Liver (tissue), 3 donors: ENCODE measurements around the gene RASAL2.

Experiments used
- CTCF ChIP-seq: fragments of 150-350 bp; IDR thresholded peaks from 2 replicates; pipeline ENCODE4 v1.5.1; 2017; ENCODE audit warnings: improper control_type of control experiment, low read depth, low read length; ENCODE audit not compliant: missing input control
- FOXA2 ChIP-seq: IDR thresholded peaks from 2 replicates; pipeline ENCODE4 v1.6.1; 2016; ENCODE audit warnings: antibody characterized with exemption
- MAX ChIP-seq: IDR thresholded peaks from 2 replicates; pipeline ENCODE4 v1.6.1; 2016; ENCODE audit warnings: antibody characterized with exemption
- RXRA ChIP-seq, 2 donors: IDR thresholded peaks; 2 replicates each; pipeline ENCODE4 v1.6.1; 2017 to 2018; ENCODE audit warnings: antibody characterized with exemption in 2 of 2, mild to moderate bottlenecking in 1 of 2
- TAF1 ChIP-seq: conservative IDR thresholded peaks from 2 replicates; pipeline ENCODE4 v1.6.1; 2016; ENCODE audit warnings: antibody characterized with exemption, mild to moderate bottlenecking
- donor health status: healthy.
- donor health status: healthy.

- TF ChIP-seq TAF1, result no peak
- TF ChIP-seq MAX, result no peak
- no peak for TF ChIP-seq CTCF
- TF ChIP-seq RXRA (IDR thresholded peaks at IDR 0.05), result no peak
- no peak for TF ChIP-seq FOXA2
Observed at GRCh38 chr1:178457651-178458050, 363.7 kb downstream of the RASAL2 start.
